ENCODE results near the gene UBE2Q2. TPM values are rescaled to one million over a fixed set of nuclear protein-coding genes. Genes with fewer than 3 reads are reported as not detected.

Gene UBE2Q2
- total and polyA plus RNA-seq, 9 of the 15 experiments (the other 6 are each of a cell fraction or from before 2014, with no cell fraction given), result 6.2 to 24.0 (median 16.2) TPM

DNA sequence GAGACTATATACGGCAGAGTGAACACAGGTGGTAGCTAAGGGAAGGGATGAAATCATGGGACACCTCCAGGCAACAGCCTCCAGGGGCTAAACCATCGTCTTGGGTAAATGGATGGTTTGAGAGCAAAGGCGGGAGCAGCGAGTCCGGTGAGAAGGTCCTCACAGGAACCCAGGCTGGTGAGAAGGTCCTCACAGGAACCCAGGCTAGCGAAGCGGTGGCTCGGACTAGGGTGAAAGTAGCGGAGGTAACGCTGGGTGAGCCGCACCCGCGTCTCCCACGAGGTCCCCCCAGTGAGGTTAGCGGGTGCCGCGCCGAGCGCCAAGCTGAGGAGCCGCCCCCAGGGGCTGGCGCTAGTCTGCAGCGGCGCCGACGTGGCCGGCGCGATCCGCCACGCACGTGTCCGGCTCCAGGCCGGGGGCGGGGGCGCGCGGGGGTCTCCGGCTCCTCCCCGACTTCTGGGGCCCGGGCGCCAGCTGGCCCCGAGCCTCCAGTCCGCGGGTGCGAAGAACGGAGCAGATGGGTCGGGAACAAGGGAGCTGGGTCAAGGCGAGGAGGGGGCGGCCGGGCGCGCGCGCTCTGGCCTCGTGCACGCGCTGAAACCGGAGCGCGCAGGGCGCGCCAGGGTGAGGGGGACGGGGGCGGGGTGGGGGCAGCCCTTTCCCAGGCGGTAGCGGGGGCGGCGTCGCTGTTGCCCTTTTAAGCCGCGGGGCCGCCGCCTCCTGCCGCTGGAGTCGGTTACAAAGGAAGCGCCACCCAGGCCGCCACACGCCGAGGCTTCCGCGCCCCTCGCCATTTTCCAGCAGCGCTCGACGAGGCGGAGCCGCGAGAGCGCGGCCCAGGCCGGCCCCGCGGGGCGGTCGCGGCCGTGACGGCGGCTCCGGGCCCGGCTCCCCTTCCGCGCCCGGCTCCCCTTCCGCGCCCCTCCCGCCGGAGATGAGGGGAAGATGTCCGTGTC, at the start of gene UBE2Q2 (continued):
- TF ChIP-seq XRCC4 (IDR thresholded peaks at IDR 0.05; ENCODE audit: extremely low read depth, insufficient read depth, insufficient read length), result no peak
- 0 out of 2 replicates have a peak, but pooled peaks have one; percentile 21 for TF ChIP-seq ZNF695 (CRISPR knock-in tag; IDR thresholded peaks at IDR 0.05)
- no peak for TF ChIP-seq ATF1 (CRISPR knock-in tag; IDR thresholded peaks at IDR 0.05)
- TF ChIP-seq ATF1 (tag; IDR thresholded peaks at IDR 0.05), result peak; percentile 69
- TF ChIP-seq ZNF184 (CRISPR knock-in tag; IDR thresholded peaks at IDR 0.05), result no peak
- no peak for TF ChIP-seq TOE1 (IDR thresholded peaks at IDR 0.05; ENCODE audit: borderline replicate concordance)
- TF ChIP-seq TOE1 (CRISPR knock-in tag; IDR thresholded peaks at IDR 0.05; ENCODE audit: borderline replicate concordance, low read depth), result no peak
- TF ChIP-seq DMBX1 (CRISPR knock-in tag; IDR thresholded peaks at IDR 0.05; ENCODE audit: borderline replicate concordance), result peak; percentile 69; the same call in 1 of the 2 replicates
- TF ChIP-seq, protein P1, sequence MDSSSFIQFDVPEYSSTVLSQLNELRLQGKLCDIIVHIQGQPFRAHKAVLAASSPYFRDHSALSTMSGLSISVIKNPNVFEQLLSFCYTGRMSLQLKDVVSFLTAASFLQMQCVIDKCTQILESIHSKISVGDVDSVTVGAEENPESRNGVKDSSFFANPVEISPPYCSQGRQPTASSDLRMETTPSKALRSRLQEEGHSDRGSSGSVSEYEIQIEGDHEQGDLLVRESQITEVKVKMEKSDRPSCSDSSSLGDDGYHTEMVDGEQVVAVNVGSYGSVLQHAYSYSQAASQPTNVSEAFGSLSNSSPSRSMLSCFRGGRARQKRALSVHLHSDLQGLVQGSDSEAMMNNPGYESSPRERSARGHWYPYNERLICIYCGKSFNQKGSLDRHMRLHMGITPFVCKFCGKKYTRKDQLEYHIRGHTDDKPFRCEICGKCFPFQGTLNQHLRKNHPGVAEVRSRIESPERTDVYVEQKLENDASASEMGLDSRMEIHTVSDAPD (CRISPR knock-in tag; IDR thresholded peaks at IDR 0.05), result no peak
- TF ChIP-seq, protein P2, sequence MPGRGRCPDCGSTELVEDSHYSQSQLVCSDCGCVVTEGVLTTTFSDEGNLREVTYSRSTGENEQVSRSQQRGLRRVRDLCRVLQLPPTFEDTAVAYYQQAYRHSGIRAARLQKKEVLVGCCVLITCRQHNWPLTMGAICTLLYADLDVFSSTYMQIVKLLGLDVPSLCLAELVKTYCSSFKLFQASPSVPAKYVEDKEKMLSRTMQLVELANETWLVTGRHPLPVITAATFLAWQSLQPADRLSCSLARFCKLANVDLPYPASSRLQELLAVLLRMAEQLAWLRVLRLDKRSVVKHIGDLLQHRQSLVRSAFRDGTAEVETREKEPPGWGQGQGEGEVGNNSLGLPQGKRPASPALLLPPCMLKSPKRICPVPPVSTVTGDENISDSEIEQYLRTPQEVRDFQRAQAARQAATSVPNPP (IDR thresholded peaks at IDR 0.05; ENCODE audit: borderline replicate concordance, insufficient read depth, insufficient read length), result no peak
- 0 out of 4 replicates have a peak, but pooled peaks of 1 of the 2 experiments have one; percentile 4 for TF ChIP-seq KDM1A (IDR thresholded peaks at IDR 0.05)
- TF ChIP-seq TEAD2 (tag; IDR thresholded peaks at IDR 0.05), result no peak
- peak in 1 of 2 experiments; percentile 44; a peak in 1 of 4 replicates for TF ChIP-seq FOXK2 (conservative IDR thresholded peaks at IDR 0.05 in 1 of 2, IDR thresholded peaks at IDR 0.05 in 1 of 2; ENCODE audit: low read depth in 2 of 2)
- TF ChIP-seq ZNF197 (CRISPR knock-in tag; IDR thresholded peaks at IDR 0.05; ENCODE audit: low read depth), result peak; percentile 98
- no peak for TF ChIP-seq SMAD1 (IDR thresholded peaks at IDR 0.05; ENCODE audit: low read depth, low read length, partially characterized antibody)
- TF ChIP-seq PYGO2 (tag; IDR thresholded peaks at IDR 0.05), result no peak
- TF ChIP-seq DPF2 (IDR thresholded peaks at IDR 0.05), result no peak
- no peak for TF ChIP-seq RHOXF2B (CRISPR knock-in tag; conservative IDR thresholded peaks at IDR 0.05)
- TF ChIP-seq KHSRP (IDR thresholded peaks at IDR 0.05), result no peak
- no peak for TF ChIP-seq BMI1 (IDR thresholded peaks at IDR 0.05; ENCODE audit: low read length)
- 0 out of 2 replicates have a peak, but pooled peaks have one; percentile 41 for TF ChIP-seq PTBP1 (IDR thresholded peaks at IDR 0.05; ENCODE audit: low read depth, low read length)
- no peak for TF ChIP-seq NR2C1 (IDR thresholded peaks at IDR 0.05)
- no peak for TF ChIP-seq NR2C1 (tag; IDR thresholded peaks at IDR 0.05)
- no peak for TF ChIP-seq ETV5 (CRISPR knock-in tag; IDR thresholded peaks at IDR 0.05; ENCODE audit: low read depth)
- TF ChIP-seq CAMTA2 (CRISPR knock-in tag; conservative IDR thresholded peaks at IDR 0.05), result no peak
- TF ChIP-seq TAF1 (IDR thresholded peaks at IDR 0.05; ENCODE audit: control insufficient read depth, extremely low read depth, insufficient read depth, low read length, severe bottlenecking), result peak; percentile 77
- TF ChIP-seq HLTF (IDR thresholded peaks at IDR 0.05), result peak; percentile 69; the same call in 1 of the 2 replicates
- TF ChIP-seq ZNF217 (CRISPR knock-in tag; IDR thresholded peaks at IDR 0.05), result no peak

Measured in K562 (cell line).